ENCODE data around the gene CATSPERE. TPM values are rescaled to one million over a fixed set of nuclear protein-coding genes. Genes with fewer than 3 reads are reported as not detected.
A peak's percentile ranks its signal among the peaks of the same experiment; 100 is the strongest.

CATSPERE gene, protein sequence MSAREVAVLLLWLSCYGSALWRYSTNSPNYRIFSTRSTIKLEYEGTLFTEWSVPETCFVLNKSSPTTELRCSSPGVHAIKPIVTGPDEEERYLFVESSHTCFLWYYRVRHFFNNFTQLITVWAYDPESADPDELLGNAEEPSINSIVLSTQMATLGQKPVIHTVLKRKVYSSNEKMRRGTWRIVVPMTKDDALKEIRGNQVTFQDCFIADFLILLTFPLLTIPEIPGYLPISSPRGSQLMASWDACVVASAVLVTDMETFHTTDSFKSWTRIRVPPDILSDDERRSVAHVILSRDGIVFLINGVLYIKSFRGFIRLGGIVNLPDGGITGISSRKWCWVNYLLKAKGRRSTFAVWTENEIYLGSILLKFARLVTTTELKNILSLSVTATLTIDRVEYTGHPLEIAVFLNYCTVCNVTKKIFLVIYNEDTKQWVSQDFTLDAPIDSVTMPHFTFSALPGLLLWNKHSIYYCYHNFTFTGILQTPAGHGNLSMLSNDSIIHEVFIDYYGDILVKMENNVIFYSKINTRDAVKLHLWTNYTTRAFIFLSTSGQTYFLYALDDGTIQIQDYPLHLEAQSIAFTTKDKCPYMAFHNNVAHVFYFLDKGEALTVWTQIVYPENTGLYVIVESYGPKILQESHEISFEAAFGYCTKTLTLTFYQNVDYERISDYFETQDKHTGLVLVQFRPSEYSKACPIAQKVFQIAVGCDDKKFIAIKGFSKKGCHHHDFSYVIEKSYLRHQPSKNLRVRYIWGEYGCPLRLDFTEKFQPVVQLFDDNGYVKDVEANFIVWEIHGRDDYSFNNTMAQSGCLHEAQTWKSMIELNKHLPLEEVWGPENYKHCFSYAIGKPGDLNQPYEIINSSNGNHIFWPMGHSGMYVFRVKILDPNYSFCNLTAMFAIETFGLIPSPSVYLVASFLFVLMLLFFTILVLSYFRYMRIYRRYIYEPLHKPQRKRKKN
- total RNA-seq = 0.18 and 0.25 TPM in 2 replicates

DNA sequence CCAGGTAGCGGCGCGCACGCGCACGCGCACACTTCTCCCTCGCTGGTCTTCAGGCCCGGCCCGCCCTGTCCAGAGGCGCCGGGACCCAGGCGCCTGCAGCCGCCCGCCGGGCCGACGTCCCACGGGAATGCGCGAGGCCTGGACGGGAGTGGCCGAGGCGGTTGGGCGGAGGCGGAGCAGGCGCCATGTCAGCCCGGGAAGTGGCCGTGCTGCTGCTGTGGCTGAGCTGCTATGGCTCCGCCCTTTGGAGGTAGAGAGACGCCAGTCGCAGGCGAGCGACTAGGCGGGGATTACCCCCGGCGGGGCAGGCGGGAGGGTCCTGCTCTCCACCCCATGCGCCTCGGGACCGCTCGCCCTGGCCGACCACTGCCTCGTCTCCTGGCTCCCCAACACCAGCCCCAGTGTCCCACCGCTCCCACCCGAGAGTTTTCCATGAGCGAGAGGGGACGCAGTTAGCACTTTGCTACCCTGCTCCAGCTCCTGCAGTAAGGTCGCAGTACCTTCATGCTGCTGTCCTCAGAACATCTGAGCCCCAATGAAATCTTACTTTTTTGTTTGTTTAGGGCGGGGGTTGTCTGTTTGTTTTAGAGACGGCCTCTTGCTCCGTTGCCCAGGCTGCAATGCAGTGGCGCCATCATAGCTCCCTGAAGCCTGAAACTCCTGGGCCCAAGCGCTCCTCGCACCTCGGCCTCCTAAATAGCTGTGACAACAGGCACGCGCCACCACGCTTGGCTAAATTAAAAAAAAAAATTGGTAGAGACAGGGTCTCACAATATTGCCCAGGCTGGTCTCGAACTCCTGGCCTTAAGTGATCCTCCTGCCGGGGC, at the start of gene CATSPERE:
Gene CATSPERE (plus strand): TSS at position 29 of the 827 bp plus-strand sequence. CDS start 157 bp downstream, at position 186.
- Mint-ChIP-seq H3K4me1 (ENCODE audit: low read depth) (peaks cover 13% of the 10 kb centered on the region), H3K4me3 (ENCODE audit: low read depth) (peak within 1 kb of the TSS; percentile 83), H3K9me3 (peaks cover 10% of the 10 kb centered on the region), H3K36me3 (ENCODE audit: low read depth) (peaks cover 18% of the 10 kb centered on the region), H3K27me3 (ENCODE audit: low read depth) (no peaks in the 10 kb centered on the region), H3K27ac (peak within 1 kb of the TSS; percentile 88)
- intact Hi-C loops (cut with micrococcal nuclease) = loop anchor here (1.0 to 5.0 kb wide), 2 partner anchors 9 to 136 kb away; no protein-coding TSS in a partner anchor
- DNase-seq (ENCODE audit: low spot score) = peak; percentile 75

- Mint-ChIP-seq H3K9me3 (no peaks in the 10 kb centered on the region), H3K27ac (no peak overlapping the region), H3K4me1 (ENCODE audit: low read depth) (peaks cover 31% of the 10 kb centered on the region), H3K4me3 (ENCODE audit: low read depth) (no peak overlapping the region), H3K27me3 (ENCODE audit: low read depth) (no peaks in the 10 kb centered on the region), H3K36me3 (ENCODE audit: low read depth) (peaks cover 97% of the 10 kb centered on the region)
- intact Hi-C loops (cut with micrococcal nuclease) = no loop called here
- no peak for DNase-seq (ENCODE audit: low spot score)
Measured at GRCh38 chr1:244412176-244412575, 48.9 kb upstream of the CATSPERE start.

GRCh38 chr1:244413736-244414135, 47.3 kb upstream of the CATSPERE start:
- Mint-ChIP-seq H3K27ac (peak overlapping the region; percentile 87), H3K9me3 (no peaks in the 10 kb centered on the region), H3K27me3 (ENCODE audit: low read depth) (no peaks in the 10 kb centered on the region), H3K4me3 (ENCODE audit: low read depth) (peak overlapping the region; percentile 26), H3K36me3 (ENCODE audit: low read depth) (peaks cover 96% of the 10 kb centered on the region), H3K4me1 (ENCODE audit: low read depth) (peaks cover 28% of the 10 kb centered on the region)
- no peak for DNase-seq (ENCODE audit: low spot score)
- intact Hi-C loops (cut with micrococcal nuclease) = no loop called here

- Mint-ChIP-seq H3K27me3 (ENCODE audit: low read depth) (no peaks in the 10 kb centered on the region), H3K36me3 (ENCODE audit: low read depth) (peaks cover 96% of the 10 kb centered on the region), H3K9me3 (no peaks in the 10 kb centered on the region), H3K4me1 (ENCODE audit: low read depth) (peaks cover 30% of the 10 kb centered on the region), H3K4me3 (ENCODE audit: low read depth) (no peak overlapping the region), H3K27ac (no peak overlapping the region)
- intact Hi-C loops (cut with micrococcal nuclease) = no loop called here
- no peak for DNase-seq (ENCODE audit: low spot score)
Measured at GRCh38 chr1:244414543-244414942, 46.5 kb upstream of the CATSPERE start.

DNA sequence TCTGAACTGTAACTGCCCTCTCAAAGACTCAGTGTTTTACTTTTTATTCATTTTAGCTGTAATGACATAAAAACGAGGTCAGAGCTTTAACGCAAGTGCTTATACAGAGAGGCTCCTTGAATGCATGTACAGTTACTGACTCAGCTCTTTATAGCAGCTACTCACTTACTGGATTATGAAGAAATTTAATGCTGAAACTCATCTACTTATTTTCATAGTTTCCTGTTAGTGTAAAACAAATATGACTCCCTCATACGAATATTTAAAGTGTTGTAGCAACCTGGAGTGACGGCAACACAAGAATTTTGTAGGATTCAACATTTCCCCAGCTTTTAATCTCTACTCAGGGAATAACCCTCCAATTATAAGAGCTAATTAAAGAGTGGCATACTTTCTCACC, 42.0 kb upstream of the CATSPERE start:
- peaks cover 20% of the 10 kb centered on the region for H3K4me1 Mint-ChIP-seq (ENCODE audit: low read depth)
- H3K27me3 Mint-ChIP-seq (ENCODE audit: low read depth) = no peaks in the 10 kb centered on the region
- H3K9me3 Mint-ChIP-seq = no peaks in the 10 kb centered on the region
- intact Hi-C loops (cut with micrococcal nuclease) = no loop called here
- no peak overlapping the region for H3K4me3 Mint-ChIP-seq (ENCODE audit: low read depth)
- peak overlapping the region; percentile 49 for H3K27ac Mint-ChIP-seq
- DNase-seq (ENCODE audit: low spot score) = no peak
- H3K36me3 Mint-ChIP-seq (ENCODE audit: low read depth) = peaks cover 79% of the 10 kb centered on the region

GRCh38 chr1:244422174-244422573, 38.9 kb upstream of the CATSPERE start:
- H3K27ac Mint-ChIP-seq = peak overlapping the region; percentile 19

GRCh38 chr1:244424649-244425334, 36.3 kb upstream of the CATSPERE start:
- Mint-ChIP-seq H3K4me3 (ENCODE audit: low read depth) (no peak overlapping the region), H3K27me3 (ENCODE audit: low read depth) (no peaks in the 10 kb centered on the region), H3K4me1 (ENCODE audit: low read depth) (peaks cover 31% of the 10 kb centered on the region), H3K27ac (no peak overlapping the region), H3K36me3 (ENCODE audit: low read depth) (peaks cover 56% of the 10 kb centered on the region), H3K9me3 (no peaks in the 10 kb centered on the region)
- intact Hi-C loops (cut with micrococcal nuclease) = no loop called here
- no peak for DNase-seq (ENCODE audit: low spot score)

More at GRCh38 chr1:244422174-244422573, 38.9 kb upstream of the CATSPERE start:
- intact Hi-C loops (cut with micrococcal nuclease) = no loop called here
- no peaks in the 10 kb centered on the region for H3K9me3 Mint-ChIP-seq
- H3K36me3 Mint-ChIP-seq (ENCODE audit: low read depth) = peaks cover 71% of the 10 kb centered on the region
- H3K27me3 Mint-ChIP-seq (ENCODE audit: low read depth) = no peaks in the 10 kb centered on the region
- no peak for DNase-seq (ENCODE audit: low spot score)
- H3K4me1 Mint-ChIP-seq (ENCODE audit: low read depth) = peaks cover 26% of the 10 kb centered on the region
- H3K4me3 Mint-ChIP-seq (ENCODE audit: low read depth) = no peak overlapping the region

DNA sequence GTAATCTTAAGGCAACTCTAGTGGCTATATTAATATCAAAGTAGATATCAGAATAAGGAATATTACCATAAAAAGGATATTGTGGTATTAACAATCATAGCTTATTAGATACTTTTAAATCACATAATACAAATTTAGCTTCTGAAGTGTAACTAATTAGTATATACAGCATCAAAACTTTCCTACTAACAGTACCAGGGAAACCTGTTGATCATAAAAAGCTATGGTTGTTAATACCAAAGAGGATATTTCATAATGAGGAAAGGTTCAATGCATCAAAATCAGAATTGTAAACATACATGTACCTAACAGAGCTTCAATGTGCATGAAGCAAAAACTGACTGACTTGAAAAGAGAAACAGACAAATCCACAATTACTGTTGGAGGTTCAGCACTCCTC, 33.4 kb upstream of the CATSPERE start:
- no peak for DNase-seq (ENCODE audit: low spot score)
- H3K36me3 Mint-ChIP-seq (ENCODE audit: low read depth) = peaks cover 59% of the 10 kb centered on the region

DNA sequence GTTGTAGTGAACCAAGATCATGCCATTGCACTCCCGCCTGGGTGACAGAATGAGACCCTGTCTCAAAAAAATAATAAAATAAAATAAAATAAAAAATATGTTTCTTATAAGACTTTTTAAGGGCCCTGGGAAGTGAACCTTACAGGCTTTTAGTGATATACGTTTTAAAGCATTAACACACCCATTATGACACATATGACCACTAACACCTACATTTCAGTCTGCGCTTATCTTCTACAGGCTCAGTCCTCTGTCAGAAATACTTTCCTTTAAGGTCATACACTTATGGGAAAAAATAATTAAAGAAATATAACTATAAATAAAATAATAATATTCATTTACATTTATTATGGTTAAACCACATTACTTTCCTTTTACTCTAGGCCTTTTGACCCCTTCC, 31.3 kb upstream of the CATSPERE start:
- Mint-ChIP-seq H3K36me3 (ENCODE audit: low read depth) (peaks cover 51% of the 10 kb centered on the region), H3K4me3 (ENCODE audit: low read depth) (no peak overlapping the region), H3K27me3 (ENCODE audit: low read depth) (no peaks in the 10 kb centered on the region), H3K4me1 (ENCODE audit: low read depth) (peaks cover 21% of the 10 kb centered on the region), H3K27ac (no peak overlapping the region), H3K9me3 (no peaks in the 10 kb centered on the region)
- no peak for DNase-seq (ENCODE audit: low spot score)
- intact Hi-C loops (cut with micrococcal nuclease) = no loop called here

More for the DNA sequence above, 33.4 kb upstream of the CATSPERE start:
- H3K27me3 Mint-ChIP-seq (ENCODE audit: low read depth) = no peaks in the 10 kb centered on the region
- intact Hi-C loops (cut with micrococcal nuclease) = no loop called here
- H3K4me1 Mint-ChIP-seq (ENCODE audit: low read depth) = peaks cover 30% of the 10 kb centered on the region
- H3K9me3 Mint-ChIP-seq = no peaks in the 10 kb centered on the region
- H3K27ac Mint-ChIP-seq = no peak overlapping the region
- no peak overlapping the region for H3K4me3 Mint-ChIP-seq (ENCODE audit: low read depth)

DNA sequence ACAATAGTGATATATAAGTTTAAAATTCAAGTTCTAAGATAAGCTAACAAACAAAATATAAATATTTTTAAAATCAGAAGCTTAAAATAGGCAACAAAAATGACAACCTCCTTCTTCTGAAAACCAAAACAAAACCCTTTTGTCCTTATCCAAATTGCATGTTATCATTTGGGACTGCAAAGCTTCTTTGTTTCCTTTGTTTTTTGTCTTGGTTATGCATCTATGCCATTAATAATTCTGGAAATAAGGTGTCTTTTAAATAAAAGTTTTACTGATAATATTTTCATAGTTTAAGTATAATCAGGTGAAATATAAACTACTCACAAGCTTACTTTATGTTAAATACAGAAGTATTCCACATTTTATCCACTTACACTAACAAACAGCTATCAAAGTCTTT, 29.9 kb upstream of the CATSPERE start:
- peaks cover 22% of the 10 kb centered on the region for H3K4me1 Mint-ChIP-seq (ENCODE audit: low read depth)
- H3K4me3 Mint-ChIP-seq (ENCODE audit: low read depth) = no peak overlapping the region
- H3K9me3 Mint-ChIP-seq = no peaks in the 10 kb centered on the region
- H3K36me3 Mint-ChIP-seq (ENCODE audit: low read depth) = peaks cover 52% of the 10 kb centered on the region
- DNase-seq (ENCODE audit: low spot score) = no peak
- no peak overlapping the region for H3K27ac Mint-ChIP-seq
- no peaks in the 10 kb centered on the region for H3K27me3 Mint-ChIP-seq (ENCODE audit: low read depth)
- intact Hi-C loops (cut with micrococcal nuclease) = no loop called here

DNA sequence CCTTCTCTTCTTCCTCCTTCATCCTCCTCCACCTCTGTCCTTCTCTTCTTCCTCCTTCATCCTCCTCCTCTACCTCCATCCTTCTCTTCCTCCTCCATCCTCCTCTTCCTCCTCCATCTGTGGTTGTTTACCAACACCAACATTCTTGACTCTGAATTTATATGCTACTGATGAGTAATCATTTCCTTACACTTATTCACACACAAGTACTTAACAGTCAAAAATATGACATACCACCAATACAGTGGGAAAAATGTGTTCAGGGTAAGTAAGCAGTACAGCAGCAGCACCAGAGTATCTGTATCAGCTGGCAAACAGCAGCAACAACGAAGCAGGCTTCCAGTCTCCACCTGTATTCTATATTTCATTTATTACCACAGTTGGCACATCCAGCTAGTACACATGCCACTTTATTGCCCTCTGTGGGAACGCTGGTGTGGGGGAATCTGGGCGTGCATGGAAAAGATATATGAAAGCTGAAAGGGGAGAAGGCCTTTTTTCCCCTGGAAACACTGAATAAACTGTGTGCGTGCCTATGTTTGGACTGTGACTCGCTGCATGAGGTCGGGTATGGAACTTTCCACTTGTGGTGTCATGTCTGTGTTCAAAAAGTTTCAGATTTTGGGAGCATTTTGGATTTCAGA, 25.4 kb upstream of the CATSPERE start:
- Mint-ChIP-seq H3K9me3 (no peaks in the 10 kb centered on the region), H3K4me1 (ENCODE audit: low read depth) (peaks cover 31% of the 10 kb centered on the region), H3K4me3 (ENCODE audit: low read depth) (peak overlapping the region; percentile 26), H3K27ac (peak overlapping the region; percentile 93), H3K36me3 (ENCODE audit: low read depth) (peaks cover 52% of the 10 kb centered on the region), H3K27me3 (ENCODE audit: low read depth) (no peaks in the 10 kb centered on the region)
- intact Hi-C loops (cut with micrococcal nuclease) = loop anchor here (1.0 kb wide), 2 partner anchors 15 to 112 kb away; no protein-coding TSS in a partner anchor
- DNase-seq (ENCODE audit: low spot score) = no peak
